Measurements from ENCODE around the gene TMEM218. TPM values are rescaled to one million over a fixed set of nuclear protein-coding genes. Genes with fewer than 3 reads are reported as not detected.

The TMEM218 gene
- total RNA-seq, 2 experiments from 2014 or later: 3.9 to 4.4 TPM

GRCh38 chr11:125154378-125155099, 43.1 kb upstream of the TMEM218 start:
- DNase-seq: no peak
- Histone ChIP-seq H3K27ac (ENCODE audit: low read depth in 1 of 2, low read length in 2 of 2) (no peak overlapping the region), H3K4me3 (ENCODE audit: low read length) (no peak overlapping the region), H3K27me3 (ENCODE audit: control insufficient read depth in 1 of 2, insufficient read depth in 2 of 2, low read length in 2 of 2) (peaks cover 7 to 11% of the 10 kb centered on the region in 2 experiments), H3K36me3 (ENCODE audit: insufficient read depth, low read length) (no peaks in the 10 kb centered on the region), H3K9me3 (ENCODE audit: control insufficient read depth in 1 of 2, insufficient read depth in 1 of 2, low read length in 2 of 2) (no peaks in the 10 kb centered on the region), H3K4me1 (ENCODE audit: insufficient read depth, low read length) (no peaks in the 10 kb centered on the region)
- Mint-ChIP-seq H3K36me3 (ENCODE audit: low read depth) (no peaks in the 10 kb centered on the region), H3K9me3 (no peaks in the 10 kb centered on the region), H3K4me1 (ENCODE audit: low read depth) (no peaks in the 10 kb centered on the region), H3K4me3 (no peak overlapping the region), H3K27ac (no peak overlapping the region), H3K27me3 (peaks cover 47% of the 10 kb centered on the region)
- ChIA-PET POLR2A (no interaction called here), CTCF (no interaction called here)
- TF ChIP-seq CTCF (IDR thresholded peaks at IDR 0.05): no peak
- intact Hi-C loops (cut with DNase I, micrococcal nuclease): no loop called here
- no peak for ATAC-seq (ENCODE audit: poor library complexity)

GRCh38 chr11:125153837-125154236, 42.4 kb upstream of the TMEM218 start:
- no peak overlapping the region for H3K27ac ChIP-seq (ENCODE audit: low read depth in 1 of 2, low read length in 2 of 2)
- Mint-ChIP-seq H3K4me1 (ENCODE audit: low read depth) (no peaks in the 10 kb centered on the region), H3K9me3 (no peaks in the 10 kb centered on the region), H3K4me3 (no peak overlapping the region), H3K27me3 (peaks cover 43% of the 10 kb centered on the region), H3K27ac (no peak overlapping the region), H3K36me3 (ENCODE audit: low read depth) (no peaks in the 10 kb centered on the region)
- H3K27me3 ChIP-seq (ENCODE audit: control insufficient read depth in 1 of 2, insufficient read depth in 2 of 2, low read length in 2 of 2): peaks cover 7 to 8% of the 10 kb centered on the region in 2 experiments
- no peaks in the 10 kb centered on the region for H3K36me3 ChIP-seq (ENCODE audit: insufficient read depth, low read length)
- no peak for ATAC-seq (ENCODE audit: poor library complexity)
- CTCF ChIA-PET: no interaction called here
- intact Hi-C loops (cut with DNase I, micrococcal nuclease): no loop called here
- POLR2A ChIA-PET: no interaction called here
- no peaks in the 10 kb centered on the region for H3K9me3 ChIP-seq (ENCODE audit: control insufficient read depth in 1 of 2, insufficient read depth in 1 of 2, low read length in 2 of 2)
- H3K4me1 ChIP-seq (ENCODE audit: insufficient read depth, low read length): no peaks in the 10 kb centered on the region
- TF ChIP-seq CTCF (IDR thresholded peaks at IDR 0.05): no peak
- DNase-seq: no peak
- no peak overlapping the region for H3K4me3 ChIP-seq (ENCODE audit: low read length)

GRCh38 chr11:125148743-125149142, 37.3 kb upstream of the TMEM218 start:
- Mint-ChIP-seq H3K4me3 (no peak overlapping the region), H3K27ac (no peak overlapping the region), H3K36me3 (ENCODE audit: low read depth) (no peaks in the 10 kb centered on the region), H3K27me3 (peaks cover 15% of the 10 kb centered on the region), H3K9me3 (no peaks in the 10 kb centered on the region), H3K4me1 (ENCODE audit: low read depth) (no peaks in the 10 kb centered on the region)
- Histone ChIP-seq H3K4me1 (ENCODE audit: insufficient read depth, low read length) (no peaks in the 10 kb centered on the region), H3K4me3 (ENCODE audit: low read length) (no peak overlapping the region), H3K27ac (ENCODE audit: low read depth in 1 of 2, low read length in 2 of 2) (no peak overlapping the region), H3K9me3 (ENCODE audit: control insufficient read depth in 1 of 2, insufficient read depth in 1 of 2, low read length in 2 of 2) (no peaks in the 10 kb centered on the region), H3K36me3 (ENCODE audit: insufficient read depth, low read length) (no peaks in the 10 kb centered on the region), H3K27me3 (ENCODE audit: control insufficient read depth in 1 of 2, insufficient read depth in 2 of 2, low read length in 2 of 2) (peaks cover 2 to 5% of the 10 kb centered on the region in 2 experiments)
- no peak for TF ChIP-seq CTCF (IDR thresholded peaks at IDR 0.05)
- ChIA-PET CTCF (no interaction called here), POLR2A (no interaction called here)
- ATAC-seq (ENCODE audit: poor library complexity): no peak
- intact Hi-C loops (cut with DNase I, micrococcal nuclease): no loop called here
- DNase-seq: no peak

All from CD4-positive, alpha-beta T cell (primary cell).